Natural killer cell treated with Interleukin-12 subunit alpha and Interleukin-12 subunit beta and Interleukin-15 and Interleukin-18, amount 100 ng/mL, for 72 hours (primary cell): Measurements from ENCODE around the gene GNAL. TPM values are rescaled to one million over a fixed set of nuclear protein-coding genes. Genes with fewer than 3 reads are reported as not detected.

Experiments used
- ATAC-seq, 2 donors: fragments of 150-1000 bp; cut with Tn5 transposase in 1 of 2; sonication (Bioruptor Pico), chemical (Tn5 transposase) in 1 of 2; 2 replicates each; pipeline ENCODE4 v1.10.0; 2021
- DNase-seq: peaks from one replicate; pipeline ENCODE4 v3.0.0; 2022; ENCODE audit warnings: low spot score
- H3K27ac Mint-ChIP-seq, 2 donors: 1 replicate in 1 of 2; 2 replicates in 1 of 2; pipeline ENCODE4 v1.8.0; 2022; ENCODE audit warnings: mixed read lengths in 2 of 2, mild to moderate bottlenecking in 1 of 2, moderate library complexity in 1 of 2
- H3K27me3 Mint-ChIP-seq, 2 donors: 1 replicate in 1 of 2; 2 replicates in 1 of 2; pipeline ENCODE4 v1.8.0; 2022; ENCODE audit warnings: mixed read lengths in 2 of 2
- H3K36me3 Mint-ChIP-seq: one replicate; pipeline ENCODE4 v1.8.0; 2022; ENCODE audit warnings: mixed read lengths
- H3K4me1 Mint-ChIP-seq, 2 donors: 1 replicate in 1 of 2; 2 replicates in 1 of 2; pipeline ENCODE4 v1.8.0; 2022; ENCODE audit warnings: low read depth in 2 of 2, mixed read lengths in 2 of 2, mild to moderate bottlenecking in 1 of 2
- H3K4me3 Mint-ChIP-seq: one replicate; pipeline ENCODE4 v1.8.0; 2022; ENCODE audit warnings: mixed read lengths
- H3K9me3 Mint-ChIP-seq: 2 replicates; pipeline ENCODE4 v1.8.0; 2022; ENCODE audit warnings: mixed read lengths
- total RNA-seq, 2 donors: library from RNA; stranded (reverse); gene quantifications; one replicate each; pipeline ENCODE4 v1.2.3, GENCODE V29; 2022

The GNAL gene
- total RNA-seq, 2 donors from 2014 or later, result 1.2 TPM

DNA sequence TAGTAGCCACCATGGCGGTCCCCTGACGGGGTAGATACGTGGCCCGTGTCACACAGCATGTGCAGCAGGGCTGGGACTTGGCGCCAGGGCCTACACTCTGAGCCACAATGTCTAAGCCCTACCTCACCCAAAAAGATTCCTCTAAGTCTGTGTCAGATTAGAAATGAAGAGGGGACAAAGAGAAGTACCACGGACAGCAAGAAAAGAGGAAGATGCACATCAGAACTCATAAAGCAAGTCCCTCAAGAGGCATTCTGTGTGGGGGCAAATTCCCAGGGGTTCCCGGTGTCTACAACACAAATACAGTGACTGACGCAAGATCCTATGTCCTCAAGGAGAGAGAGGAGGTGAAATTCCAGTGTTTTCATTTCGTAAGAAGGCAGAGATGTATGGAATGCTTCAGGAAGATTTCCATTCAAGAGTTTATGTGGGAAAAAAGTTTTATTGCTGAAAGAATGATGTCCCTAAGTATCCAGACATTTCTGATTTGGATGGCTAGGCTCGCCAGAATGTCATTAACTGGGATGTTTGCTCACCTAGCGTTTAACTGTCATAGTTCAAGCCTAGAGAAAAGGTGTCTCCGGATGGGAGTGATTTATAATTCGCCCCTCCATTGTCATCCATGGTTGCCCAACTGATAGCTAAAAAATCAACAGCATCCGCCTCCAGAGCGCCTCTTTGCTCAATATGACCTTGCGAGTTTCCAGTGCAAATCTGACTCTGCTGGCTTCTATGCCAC is 86.5 kb downstream of the GNAL start:
- Mint-ChIP-seq H3K27ac (no peak overlapping the region), H3K4me3 (no peak overlapping the region), H3K4me1 (no peaks in the 10 kb centered on the region)

DNA sequence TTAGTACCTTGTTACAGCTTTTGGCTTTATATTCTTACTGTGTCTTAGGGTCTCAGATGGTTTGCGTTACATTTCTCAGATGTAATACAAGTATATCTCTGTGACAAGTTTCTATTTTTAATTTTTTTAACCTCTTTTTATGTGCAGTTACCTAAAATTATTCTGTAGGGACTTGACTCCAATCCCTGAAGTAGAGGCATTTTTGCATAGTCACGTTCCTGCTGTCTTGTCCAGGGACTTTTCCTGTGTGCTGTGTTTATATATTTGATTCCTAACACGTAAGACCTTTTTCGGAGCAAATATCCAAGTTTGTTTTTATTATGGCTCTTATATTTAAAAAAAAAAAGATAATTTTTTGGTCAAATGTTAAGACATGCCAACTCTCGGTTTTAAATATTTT is 91.0 kb downstream of the GNAL start:
- H3K27me3 Mint-ChIP-seq, result peaks cover 18 to 33% of the 10 kb centered on the region in 2 donors
- no peaks in the 10 kb centered on the region for H3K36me3 Mint-ChIP-seq
- no peaks in the 10 kb centered on the region for H3K4me1 Mint-ChIP-seq
- H3K27ac Mint-ChIP-seq, result no peak overlapping the region
- no peak for DNase-seq
- ATAC-seq, result no peak
- no peak overlapping the region for H3K4me3 Mint-ChIP-seq
- H3K9me3 Mint-ChIP-seq, result no peaks in the 10 kb centered on the region

More for the DNA sequence above, 86.5 kb downstream of the GNAL start:
- H3K36me3 Mint-ChIP-seq, result no peaks in the 10 kb centered on the region
- no peaks in the 10 kb centered on the region for H3K9me3 Mint-ChIP-seq
- ATAC-seq, result no peak
- H3K27me3 Mint-ChIP-seq, result peaks cover 5 to 18% of the 10 kb centered on the region in 2 donors
- no peak for DNase-seq

DNA sequence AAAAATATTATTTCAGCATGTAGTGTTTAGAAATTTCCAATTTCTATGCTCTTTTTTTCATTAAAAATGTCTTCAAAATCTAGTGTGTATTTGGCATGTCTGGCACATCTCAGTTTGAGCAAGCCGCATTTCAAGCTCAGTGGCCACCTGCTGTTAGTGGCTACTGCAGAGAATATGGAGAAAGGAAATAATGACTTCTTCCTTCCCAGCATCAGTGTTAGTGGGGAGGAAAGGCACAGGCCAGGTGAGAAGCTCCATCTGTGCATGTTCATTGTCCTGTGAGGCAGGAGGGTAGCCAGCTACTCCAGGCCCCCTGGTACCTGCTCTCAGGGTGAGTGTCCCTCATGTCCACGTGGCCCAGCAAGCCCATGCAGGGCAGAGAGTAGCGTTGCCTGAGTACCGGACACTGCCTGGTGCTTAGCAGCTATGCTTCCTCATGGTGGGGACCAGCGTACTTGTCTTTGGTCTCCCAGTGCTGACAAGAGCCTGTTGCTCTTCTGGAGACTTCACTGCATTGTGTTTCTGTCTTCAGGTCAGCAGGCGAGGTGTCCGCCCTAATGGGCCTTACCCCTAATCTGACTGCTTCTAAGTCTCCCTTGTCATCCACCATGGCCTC is 94.8 kb downstream of the GNAL start:
- no peaks in the 10 kb centered on the region for H3K4me1 Mint-ChIP-seq
- no peak overlapping the region for H3K27ac Mint-ChIP-seq
- no peak overlapping the region for H3K4me3 Mint-ChIP-seq
- no peaks in the 10 kb centered on the region for H3K36me3 Mint-ChIP-seq
- DNase-seq (no peak), ATAC-seq (peak in 1 of 2 donors; percentile 13)
- no peaks in the 10 kb centered on the region for H3K9me3 Mint-ChIP-seq
- H3K27me3 Mint-ChIP-seq, result peaks cover 18 to 23% of the 10 kb centered on the region in 2 donors

DNA sequence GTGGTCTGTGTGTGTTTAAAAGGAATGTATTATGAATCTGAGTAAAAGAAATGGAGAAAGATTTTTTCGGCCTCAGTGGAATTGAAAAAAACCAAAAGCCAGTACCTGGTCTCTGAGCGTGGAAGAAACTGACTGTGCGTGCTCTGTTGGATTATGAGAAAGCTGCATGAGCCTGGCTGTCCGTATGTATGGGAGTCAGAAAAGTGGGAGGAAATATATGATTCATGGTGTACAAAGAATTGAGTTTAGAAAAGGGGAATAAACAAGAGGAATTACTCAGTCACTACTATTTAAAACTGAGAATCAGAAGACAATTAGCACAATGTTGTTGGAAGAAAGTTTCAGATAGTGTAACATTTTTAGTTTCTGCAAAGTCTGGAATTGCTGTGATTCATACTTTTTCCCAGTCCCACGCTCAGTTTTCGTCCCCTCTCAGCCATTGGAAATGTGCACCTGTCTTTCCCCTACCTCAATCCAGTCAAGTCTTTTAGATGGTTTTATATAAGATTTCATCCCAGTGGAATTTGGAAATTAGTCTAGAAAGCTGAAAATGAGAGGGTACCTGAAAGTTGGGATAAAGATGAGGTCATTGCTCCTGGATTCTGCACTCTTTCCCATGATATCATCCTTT is 95.7 kb downstream of the GNAL start:
- H3K9me3 Mint-ChIP-seq, result no peaks in the 10 kb centered on the region
- no peak overlapping the region for H3K27ac Mint-ChIP-seq
- DNase-seq (no peak), ATAC-seq (no peak)
- no peaks in the 10 kb centered on the region for H3K4me1 Mint-ChIP-seq
- no peaks in the 10 kb centered on the region for H3K36me3 Mint-ChIP-seq
- H3K4me3 Mint-ChIP-seq, result no peak overlapping the region
- H3K27me3 Mint-ChIP-seq, result peaks cover 15 to 16% of the 10 kb centered on the region in 2 donors

DNA sequence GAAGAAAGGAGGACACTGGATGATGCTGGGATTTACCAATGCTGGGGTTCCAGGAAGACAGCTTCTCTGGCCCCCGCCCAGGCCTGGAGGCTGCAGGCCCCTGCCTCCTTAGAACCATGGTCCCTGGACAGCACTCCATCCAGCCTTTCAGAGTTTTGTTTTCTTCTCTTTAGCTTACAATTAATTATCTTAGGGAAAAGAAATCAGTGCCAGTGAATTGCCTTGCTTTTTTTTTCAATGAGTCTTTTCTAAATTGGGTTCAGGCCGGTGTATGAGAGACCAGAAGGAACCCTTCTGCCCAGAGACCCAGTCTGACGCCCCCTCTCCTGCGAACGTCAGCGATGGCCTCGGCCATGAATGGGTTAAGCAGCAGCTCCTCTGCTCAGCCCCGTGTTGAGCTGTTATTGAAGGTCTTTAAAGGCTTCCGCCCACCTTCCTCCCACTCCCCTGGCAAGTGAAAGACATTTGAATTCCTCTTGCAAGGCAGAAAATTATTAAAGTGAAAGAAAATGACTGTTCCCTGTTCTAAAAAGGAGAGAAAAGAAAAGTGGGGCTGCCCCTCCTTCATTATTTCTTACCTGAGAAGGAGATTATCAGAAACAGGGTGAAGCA is 96.5 kb downstream of the GNAL start:
- Mint-ChIP-seq H3K4me1 (no peaks in the 10 kb centered on the region), H3K27ac (no peak overlapping the region), H3K4me3 (no peak overlapping the region), H3K9me3 (no peaks in the 10 kb centered on the region), H3K27me3 (peaks cover 15% of the 10 kb centered on the region in 2 donors), H3K36me3 (no peaks in the 10 kb centered on the region)
- no peak for ATAC-seq
- DNase-seq, result no peak

DNA sequence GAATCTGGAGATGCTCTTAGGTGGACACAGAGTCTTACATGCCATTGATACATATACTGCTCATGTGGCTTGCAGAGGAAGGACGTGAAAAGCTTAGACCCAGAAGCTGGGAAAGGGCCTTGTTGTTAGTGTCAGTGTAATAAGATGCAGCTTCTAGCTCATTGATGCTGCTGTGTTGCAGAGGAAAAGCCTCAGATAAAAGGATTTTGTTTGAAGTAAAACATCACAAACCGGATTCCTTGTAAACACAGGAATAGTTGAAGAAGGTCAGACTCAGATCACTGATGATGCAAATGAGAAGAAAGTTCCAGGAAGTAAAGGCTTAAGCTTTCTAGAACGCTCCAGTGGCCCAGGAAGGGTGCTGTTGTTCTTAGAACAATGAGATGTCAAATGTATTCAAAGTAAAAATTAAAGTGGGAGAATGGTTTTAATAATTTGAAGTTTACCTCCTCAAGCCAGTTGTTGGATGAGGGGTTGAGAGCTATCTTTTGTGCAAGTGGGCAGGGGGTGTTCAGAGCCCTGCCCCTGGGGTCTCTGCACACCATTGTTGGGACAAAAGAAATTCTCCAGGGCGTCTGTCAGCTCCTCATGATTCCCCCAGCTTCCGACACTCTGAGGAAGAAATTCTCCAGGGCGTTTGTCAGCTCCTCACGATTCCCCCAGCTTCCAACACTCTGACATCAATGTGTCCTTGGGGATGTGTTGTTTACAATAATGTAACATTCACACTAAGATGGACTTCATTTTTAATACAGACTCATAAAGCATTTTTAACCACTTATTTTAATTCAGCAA is 100.8 kb downstream of the GNAL start:
- H3K27me3 Mint-ChIP-seq, result peaks cover 0 to 3% of the 10 kb centered on the region in 2 donors
- no peaks in the 10 kb centered on the region for H3K36me3 Mint-ChIP-seq
- H3K9me3 Mint-ChIP-seq, result no peaks in the 10 kb centered on the region
- H3K4me1 Mint-ChIP-seq, result peaks cover 0 to 7% of the 10 kb centered on the region in 2 donors
- DNase-seq, result no peak
- no peak overlapping the region for H3K4me3 Mint-ChIP-seq
- ATAC-seq, result no peak
- no peak overlapping the region for H3K27ac Mint-ChIP-seq

DNA sequence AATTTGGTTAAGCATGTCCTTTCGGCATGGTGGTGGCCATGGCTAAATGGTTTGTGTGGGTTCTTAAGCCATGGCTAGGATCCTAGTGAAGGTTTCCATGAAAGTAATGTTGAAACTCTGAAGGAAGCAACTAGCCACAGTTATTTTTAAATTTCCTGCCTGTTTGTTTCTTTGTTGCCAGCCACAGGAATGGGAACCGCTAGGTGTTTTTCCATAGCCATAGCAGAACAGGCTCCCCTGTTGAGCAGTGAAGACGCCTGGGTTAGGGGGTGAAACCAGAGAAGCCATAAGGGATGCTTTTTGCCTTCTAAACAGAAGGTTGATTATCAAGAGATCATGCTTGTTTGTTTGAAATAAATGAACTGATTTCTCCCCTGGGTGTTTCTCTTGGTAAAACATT is 102.1 kb downstream of the GNAL start:
- H3K27ac Mint-ChIP-seq, result no peak overlapping the region
- H3K36me3 Mint-ChIP-seq, result no peaks in the 10 kb centered on the region
- H3K9me3 Mint-ChIP-seq, result no peaks in the 10 kb centered on the region
- no peak for DNase-seq
- no peak for ATAC-seq
- no peaks in the 10 kb centered on the region for H3K27me3 Mint-ChIP-seq
- no peak overlapping the region for H3K4me3 Mint-ChIP-seq
- H3K4me1 Mint-ChIP-seq, result peaks cover 0 to 7% of the 10 kb centered on the region in 2 donors

DNA sequence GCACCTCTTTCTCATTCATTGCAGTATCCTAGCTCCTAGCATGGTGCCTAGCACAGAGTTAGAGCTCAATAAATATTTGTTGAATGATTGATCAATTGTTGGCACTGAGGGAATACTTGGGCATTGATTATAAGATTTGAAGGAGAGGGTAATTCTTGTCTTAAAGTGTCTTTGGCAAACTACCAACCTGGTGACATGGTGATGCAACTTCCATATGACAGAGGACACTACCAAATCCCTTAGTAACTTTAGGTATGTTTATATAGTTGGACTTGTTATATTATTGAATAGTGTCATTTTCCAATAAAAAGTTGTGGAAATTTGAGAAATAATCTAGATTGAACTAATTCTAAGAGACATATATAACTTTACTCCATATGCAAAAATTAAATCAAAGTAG is 103.6 kb downstream of the GNAL start:
- Mint-ChIP-seq H3K4me1 (peaks cover 0 to 7% of the 10 kb centered on the region in 2 donors), H3K27me3 (no peaks in the 10 kb centered on the region), H3K36me3 (no peaks in the 10 kb centered on the region), H3K27ac (no peak overlapping the region), H3K4me3 (no peak overlapping the region), H3K9me3 (no peaks in the 10 kb centered on the region)
- ATAC-seq (no peak), DNase-seq (no peak)

DNA sequence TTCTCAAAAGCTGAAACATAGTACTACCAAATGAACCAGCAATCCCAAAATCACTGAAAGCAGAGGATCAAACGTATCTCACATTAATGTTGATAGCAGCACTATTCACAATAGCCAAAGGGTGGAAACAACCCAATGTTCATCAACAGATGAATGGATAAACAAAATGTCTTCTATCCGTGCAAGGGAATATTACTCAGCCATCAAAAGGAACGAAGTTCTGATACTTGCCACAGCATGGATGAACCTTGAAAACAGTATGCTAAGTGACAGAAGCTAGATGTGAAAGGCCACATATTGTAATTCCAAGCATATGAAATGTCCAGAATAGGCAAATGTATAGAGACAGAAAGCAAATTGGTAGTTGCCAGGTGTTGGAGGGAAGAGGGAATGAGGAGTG is 105.1 kb downstream of the GNAL start:
- Mint-ChIP-seq H3K4me1 (peaks cover 0 to 7% of the 10 kb centered on the region in 2 donors), H3K9me3 (no peaks in the 10 kb centered on the region), H3K36me3 (no peaks in the 10 kb centered on the region), H3K4me3 (no peak overlapping the region), H3K27ac (no peak overlapping the region), H3K27me3 (no peaks in the 10 kb centered on the region)
- ATAC-seq (no peak), DNase-seq (no peak)

DNA sequence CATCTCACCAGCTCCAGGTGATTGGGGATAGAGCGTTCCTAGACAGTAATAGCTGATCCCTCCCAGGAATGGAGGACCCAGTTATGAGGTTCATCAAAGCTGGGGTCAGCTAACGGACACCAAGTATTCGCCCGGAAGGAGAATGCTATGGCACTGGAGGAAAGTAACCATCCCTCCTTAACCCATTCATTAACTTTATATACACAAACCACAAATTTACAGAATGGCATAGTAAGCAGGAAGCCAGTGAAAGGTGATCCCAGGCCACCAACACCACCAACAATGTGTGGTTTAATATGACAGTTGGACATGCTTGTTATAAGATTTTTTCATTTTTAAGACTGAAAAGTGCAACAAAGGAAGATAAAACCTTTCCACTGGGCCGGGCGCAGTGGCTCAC is 106.9 kb downstream of the GNAL start:
- Mint-ChIP-seq H3K9me3 (no peaks in the 10 kb centered on the region), H3K27me3 (peaks cover 0 to 7% of the 10 kb centered on the region in 2 donors), H3K4me3 (no peak overlapping the region), H3K27ac (no peak overlapping the region), H3K36me3 (no peaks in the 10 kb centered on the region), H3K4me1 (peaks cover 0 to 7% of the 10 kb centered on the region in 2 donors)
- no peak for ATAC-seq
- no peak for DNase-seq

DNA sequence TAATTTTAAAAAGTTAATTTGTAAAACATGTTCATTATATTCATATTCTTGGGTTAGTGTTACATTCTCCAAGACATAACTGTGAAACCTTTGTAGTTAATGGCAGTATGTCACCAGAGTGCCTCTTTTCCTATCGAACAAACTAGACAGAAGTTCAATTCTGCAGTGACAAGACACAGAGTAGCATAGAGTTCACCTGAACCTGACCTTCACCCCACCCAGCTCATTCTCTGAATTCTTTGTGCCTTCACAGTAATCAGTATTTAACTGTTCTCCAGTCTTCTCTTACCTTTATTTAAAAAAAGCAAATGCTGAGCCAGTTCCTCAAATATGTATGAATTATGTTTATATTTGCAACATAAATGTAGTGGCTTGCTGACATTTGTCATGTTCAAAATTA is 109.2 kb downstream of the GNAL start:
- Mint-ChIP-seq H3K4me1 (peaks cover 0 to 7% of the 10 kb centered on the region in 2 donors), H3K4me3 (no peak overlapping the region), H3K27ac (no peak overlapping the region), H3K36me3 (no peaks in the 10 kb centered on the region), H3K9me3 (no peaks in the 10 kb centered on the region), H3K27me3 (peaks cover 0 to 7% of the 10 kb centered on the region in 2 donors)
- no peak for DNase-seq
- ATAC-seq, result no peak

DNA sequence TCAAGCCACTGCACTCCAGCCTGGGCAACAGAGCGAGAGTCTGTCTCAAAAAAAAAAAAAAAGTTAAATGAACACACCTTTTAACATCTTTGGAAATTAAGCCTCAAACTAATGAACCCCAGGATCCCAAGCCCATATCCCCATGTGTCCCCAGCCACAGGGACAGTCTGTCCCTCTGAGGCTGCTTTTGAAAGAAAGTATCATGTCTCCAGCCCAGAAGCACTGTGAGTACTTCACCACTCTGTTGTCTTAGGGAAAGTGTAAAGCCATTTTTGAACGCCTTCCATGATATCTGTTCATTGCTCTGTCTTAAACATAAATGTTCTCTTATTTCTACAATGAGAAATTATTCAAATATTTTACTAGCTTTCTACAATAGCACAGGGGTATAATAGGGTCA is 110.0 kb downstream of the GNAL start:
- Mint-ChIP-seq H3K4me1 (peaks cover 0 to 3% of the 10 kb centered on the region in 2 donors), H3K9me3 (no peaks in the 10 kb centered on the region), H3K27me3 (peaks cover 0 to 7% of the 10 kb centered on the region in 2 donors), H3K4me3 (no peak overlapping the region), H3K27ac (no peak overlapping the region), H3K36me3 (no peaks in the 10 kb centered on the region)
- ATAC-seq (no peak), DNase-seq (no peak)

DNA sequence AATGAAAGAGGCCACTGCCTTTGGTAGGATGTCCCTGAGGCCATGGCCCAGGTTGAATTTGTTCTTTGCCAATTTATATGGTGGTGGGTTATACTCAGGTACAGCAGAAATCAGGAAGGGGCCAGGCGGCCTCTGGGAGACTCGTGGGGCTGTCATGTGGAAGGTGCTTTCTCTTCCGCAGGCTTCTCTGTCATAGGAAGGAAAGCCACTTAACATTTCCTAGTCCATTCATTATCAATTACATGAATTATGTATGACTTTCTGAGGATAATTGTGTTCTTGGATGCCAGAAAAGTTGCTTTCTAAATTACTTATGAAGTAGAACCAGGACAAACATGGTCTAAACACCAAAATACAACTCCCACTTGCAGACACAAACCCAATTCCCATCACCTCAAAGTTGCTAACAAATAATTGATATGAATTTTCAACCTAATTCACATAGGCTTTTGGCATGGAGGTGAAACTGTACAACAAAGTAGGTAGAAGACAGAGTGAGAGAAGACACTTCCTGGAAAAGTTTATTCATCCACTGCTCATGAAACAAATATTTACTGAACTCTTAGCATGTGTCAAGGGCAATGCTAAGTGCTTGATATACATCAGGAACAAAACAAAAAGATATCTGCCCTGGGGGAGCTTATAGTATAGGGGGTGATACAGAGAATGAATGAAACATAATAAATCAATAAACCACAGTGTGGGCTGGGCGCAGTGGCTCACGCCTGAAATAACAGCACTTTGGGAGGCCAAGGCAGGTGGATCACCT is 111.7 kb downstream of the GNAL start:
- Mint-ChIP-seq H3K27ac (no peak overlapping the region), H3K36me3 (no peaks in the 10 kb centered on the region), H3K4me1 (no peaks in the 10 kb centered on the region), H3K9me3 (no peaks in the 10 kb centered on the region), H3K27me3 (peaks cover 0 to 7% of the 10 kb centered on the region in 2 donors), H3K4me3 (no peak overlapping the region)
- no peak for DNase-seq
- no peak for ATAC-seq
